ENCODE data around the gene FZD10. TPM values are rescaled to one million over a fixed set of nuclear protein-coding genes. Genes with fewer than 3 reads are reported as not detected.

Gene FZD10
- total and polyA plus RNA-seq, 2 of the 8 experiments (the other 6 are each of a cell fraction or from before 2014, with no cell fraction given): 0.11 to 0.60 TPM

DNA sequence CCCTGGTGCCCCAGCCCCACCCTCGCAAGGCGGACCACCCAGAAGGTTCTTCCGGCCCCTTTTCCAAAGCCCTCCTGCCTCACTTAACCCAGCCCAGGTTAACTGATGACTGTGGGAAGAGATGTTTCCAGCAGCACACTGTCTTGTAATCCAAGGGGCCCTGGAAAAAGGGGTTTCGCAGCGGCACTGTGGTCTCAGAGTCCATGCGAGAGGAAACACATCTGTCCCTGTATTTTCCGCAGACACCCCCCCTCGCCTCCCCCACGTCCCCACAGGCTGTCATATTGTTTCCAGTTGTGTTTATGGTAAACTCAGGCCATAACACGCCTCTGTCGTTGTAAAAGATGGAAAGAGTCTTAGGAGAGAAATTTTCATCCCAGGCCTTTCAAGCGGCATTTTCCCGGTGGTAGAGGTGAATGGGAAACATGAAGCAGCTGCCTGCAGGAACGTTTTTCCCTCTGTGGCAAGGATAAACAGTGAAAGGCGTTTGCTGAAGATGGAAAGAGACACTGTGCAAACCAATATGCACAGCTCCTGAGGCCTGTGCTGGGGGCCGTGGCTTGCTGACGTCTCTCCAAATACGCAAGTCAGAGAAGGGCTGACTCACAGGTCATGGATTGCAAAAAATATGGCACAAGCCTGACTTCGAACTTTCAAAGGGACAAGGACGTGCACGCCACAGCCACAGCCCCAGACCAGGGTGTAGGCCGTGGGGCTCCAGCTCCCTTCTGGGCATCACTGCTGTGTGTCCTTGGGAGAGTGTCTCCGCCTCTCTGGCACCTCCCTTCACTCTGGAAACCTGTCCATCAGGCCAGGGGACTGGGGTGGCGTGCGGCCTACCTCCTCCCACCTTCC, 22.5 kb upstream of the FZD10 start:
- no peak overlapping the region for H3K18ac ChIP-seq (ENCODE audit: extremely low read depth, low read length)
- POLR2A ChIA-PET (ENCODE audit: partially characterized antibody): no interaction called here
- H4K91ac ChIP-seq (replicated peaks; ENCODE audit: insufficient read length, low read length): no peak overlapping the region
- 90% methylated on average over 22 of the region's 25 CpGs; no CpG with 5 or more reads in 1 of the 2 experiments for WGBS, 2 experiments (ENCODE audit: extremely low coverage in 1 of 2, insufficient coverage in 1 of 2, insufficient read length in 1 of 2, insufficient replicate concordance in 2 of 2, low coverage in 1 of 2, low lambda C conversion rate in 2 of 2, missing lambda C conversion rate in 1 of 2)
- no peak overlapping the region for H3K23ac ChIP-seq (ENCODE audit: insufficient read length)
- peaks cover 0 to 7% of the 10 kb centered on the region in 2 experiments for H4K20me1 ChIP-seq (replicated peaks in 1 of 2; ENCODE audit: control insufficient read depth in 1 of 2, insufficient read depth in 2 of 2, low read length in 2 of 2)
- H2BK5ac ChIP-seq (ENCODE audit: low read depth, low read length): no peak overlapping the region
- no peak overlapping the region for H2AFZ ChIP-seq (ENCODE audit: low read length)
- H3K27ac ChIP-seq (ENCODE audit: low read depth, low read length): no peak overlapping the region
- peaks cover 0 to 40% (median 29%) of the 10 kb centered on the region in 4 experiments; a peak in 5 of 7 replicates for H3K27me3 ChIP-seq (replicated peaks in 1 of 4; ENCODE audit: control insufficient read depth in 3 of 4, extremely low read depth in 1 of 4, insufficient read depth in 3 of 4, low read length in 3 of 4)
- peaks cover 0 to 1% of the 10 kb centered on the region in 2 experiments; a peak in 1 of 4 replicates for H3K9me3 ChIP-seq (ENCODE audit: insufficient read depth in 2 of 2, low read depth in 1 of 2, low read length in 1 of 2)
- no peaks in the 10 kb centered on the region; a peak in 1 of 8 replicates for H3K36me3 ChIP-seq (ENCODE audit: control insufficient read depth in 2 of 4, insufficient read depth in 4 of 4, low read length in 3 of 4)
- H2BK12ac ChIP-seq (ENCODE audit: low read depth, low read length): no peak overlapping the region
- TF ChIP-seq JUND (IDR thresholded peaks at IDR 0.05; ENCODE audit: low read length) (no peak), TAF1 (IDR thresholded peaks at IDR 0.05; ENCODE audit: low read depth, low read length) (no peak), FOSL1 (IDR thresholded peaks at IDR 0.05; ENCODE audit: insufficient read depth, low read depth, low read length) (no peak), SP1 (IDR thresholded peaks at IDR 0.05; ENCODE audit: low read depth, low read length) (no peak)
- no peak overlapping the region for H4K5ac ChIP-seq (ENCODE audit: insufficient read length, low read depth, low read length)
- no peak overlapping the region for H2AK5ac ChIP-seq (ENCODE audit: low read depth, low read length)
- H3K79me1 ChIP-seq (ENCODE audit: low read depth, low read length): no peaks in the 10 kb centered on the region
- H3K56ac ChIP-seq (replicated peaks; ENCODE audit: insufficient read length, low read depth, low read length): no peak overlapping the region
- H3K4me1 ChIP-seq (replicated peaks in 1 of 4; ENCODE audit: control insufficient read depth in 3 of 4, insufficient read depth in 4 of 4, low read length in 3 of 4): peaks cover 0 to 16% (median 9%) of the 10 kb centered on the region in 4 experiments; a peak in 6 of 7 replicates
- H2BK15ac ChIP-seq (ENCODE audit: low read length): no peak overlapping the region
- DNase-seq (ENCODE audit: low read depth in 1 of 2, low spot score in 2 of 2) (no peak), FAIRE-seq (no peak)
- CTCF ChIA-PET (ENCODE audit: partially characterized antibody): no interaction called here
- H3K4me3 ChIP-seq (ENCODE audit: extremely low read depth in 1 of 4, insufficient read depth in 2 of 4, low read depth in 3 of 4, low read length in 4 of 4): no peak overlapping the region
- no peak overlapping the region for H3K9ac ChIP-seq (replicated peaks in 1 of 4; ENCODE audit: extremely low read depth in 1 of 4, low read depth in 3 of 4, low read length in 3 of 4)
- 0 out of 2 replicates have a peak, but pooled peaks cover 4% of the 10 kb centered on the region for H3K23me2 ChIP-seq (ENCODE audit: low read depth, low read length)
- no peak overlapping the region for H3K4me2 ChIP-seq (ENCODE audit: insufficient read depth in 1 of 2, low read depth in 2 of 2, low read length in 2 of 2)
- H3K14ac ChIP-seq (ENCODE audit: insufficient read length): no peak overlapping the region
- H3K4ac ChIP-seq (replicated peaks; ENCODE audit: insufficient read length, low read depth, low read length): no peak overlapping the region
- H2BK20ac ChIP-seq (ENCODE audit: low read length): no peak overlapping the region
- H2BK120ac ChIP-seq (replicated peaks; ENCODE audit: low read depth, low read length): no peak overlapping the region
- 0 out of 4 replicates have a peak, but pooled peaks cover 0 to 2% of the 10 kb centered on the region in 2 experiments for H3K79me2 ChIP-seq (ENCODE audit: control insufficient read depth in 1 of 2, insufficient read depth in 2 of 2, low read length in 2 of 2)
- H4K8ac ChIP-seq (ENCODE audit: extremely low read depth, insufficient read depth, low read length): no peak overlapping the region
